T-cell (primary cell): ENCODE data around the gene ZNF428. TPM values are rescaled to one million over a fixed set of nuclear protein-coding genes. Genes with fewer than 3 reads are reported as not detected.

Source experiments
- ATAC-seq, 4 experiments: fragments of 200-7000 bp in 3 of 4; fragments of 150-1000 bp in 1 of 4; cut with Tn5 transposase; replicated peaks in 1 of 4; 1 replicate in 3 of 4; 2 replicates in 1 of 4; pipeline ENCODE4 v1.10.0; 2021; ENCODE audit warnings: moderate library complexity in 3 of 4, mild to moderate bottlenecking in 2 of 4, moderate number of reproducible peaks in 1 of 4
- CTCF ChIA-PET, 2 donors: fragments of 300-600 bp; sonication (Branson Sonifier 250); formaldehyde crosslinking; loops; one replicate each; lab custom pipeline; 2022; ENCODE audit warnings: antibody characterized with exemption in 2 of 2; lab: Charles Lee
- POLR2A ChIA-PET, 2 donors: fragments of 300-600 bp; sonication (Branson Sonifier 250); formaldehyde crosslinking; loops; one replicate each; lab custom pipeline; 2022; ENCODE audit warnings: antibody characterized with exemption in 2 of 2; lab: Charles Lee
- DNase-seq, 35 experiments: peaks; one replicate each; pipeline versions ENCODE4 v3.0.0 to v3.0.0-alpha.2; 2013 to 2023
- H3K27ac ChIP-seq: one replicate; pipeline ENCODE4 v1.5.1; 2013; ENCODE audit warnings: low read length
- H3K27me3 ChIP-seq, 2 experiments: replicated peaks in 1 of 2; 1 replicate in 1 of 2; 2 replicates in 1 of 2; pipeline versions ENCODE4 v1.6.1 to v1.7.0; 2013; ENCODE audit warnings: low read length in 1 of 2, mixed read lengths in 1 of 2; ENCODE audit not compliant: control insufficient read depth in 2 of 2, insufficient read depth in 2 of 2; ENCODE audit errors: extremely low read depth in 1 of 2
- H3K36me3 ChIP-seq, 2 donors: 1 replicate in 1 of 2; 2 replicates in 1 of 2; pipeline versions ENCODE4 v1.6.1 to v1.7.0; 2013; ENCODE audit warnings: low read length in 1 of 2; ENCODE audit not compliant: control insufficient read depth in 2 of 2, insufficient read depth in 1 of 2; ENCODE audit errors: extremely low read depth in 1 of 2
- H3K4me1 ChIP-seq, 2 experiments: 1 replicate in 1 of 2; 2 replicates in 1 of 2; pipeline versions ENCODE4 v1.6.1 to v1.7.0; 2013; ENCODE audit warnings: low read length in 2 of 2, mixed read lengths in 1 of 2; ENCODE audit not compliant: insufficient read depth in 2 of 2, control insufficient read depth in 1 of 2; ENCODE audit errors: extremely low read depth in 1 of 2
- H3K4me3 ChIP-seq, 2 donors: 1 replicate in 1 of 2; 2 replicates in 1 of 2; pipeline versions ENCODE4 v1.5.1 to v1.7.0; 2013; ENCODE audit warnings: mild to moderate bottlenecking in 2 of 2, low read length in 1 of 2, moderate library complexity in 1 of 2; ENCODE audit not compliant: control insufficient read depth in 1 of 2; ENCODE audit errors: extremely low read depth in 1 of 2
- H3K9me3 ChIP-seq: 2 replicates; pipeline ENCODE4 v1.7.0; 2013
- H3K27ac Mint-ChIP-seq, 2 donors: one replicate each; pipeline ENCODE4 v1.8.0; 2020 to 2021; ENCODE audit warnings: mild to moderate bottlenecking in 2 of 2, mixed read lengths in 2 of 2
- H3K27me3 Mint-ChIP-seq, 2 donors: one replicate each; pipeline ENCODE4 v1.8.0; 2021 to 2022; ENCODE audit warnings: mixed read lengths in 2 of 2
- H3K36me3 Mint-ChIP-seq: one replicate; pipeline ENCODE4 v1.8.0; 2021; ENCODE audit warnings: mixed read lengths
- H3K4me1 Mint-ChIP-seq, 3 donors: one replicate each; pipeline ENCODE4 v1.8.0; 2020 to 2022; ENCODE audit warnings: mixed read lengths in 3 of 3, mild to moderate bottlenecking in 1 of 3
- H3K4me3 Mint-ChIP-seq, 3 donors: one replicate each; pipeline ENCODE4 v1.8.0; 2020 to 2022; ENCODE audit warnings: mild to moderate bottlenecking in 3 of 3, mixed read lengths in 3 of 3, moderate library complexity in 3 of 3
- H3K9me3 Mint-ChIP-seq, 3 donors: one replicate each; pipeline ENCODE4 v1.8.0; 2020 to 2022; ENCODE audit warnings: mixed read lengths in 3 of 3
- WGBS: methylation state at CpG from one replicate; pipeline ENCODE4 v1.1.5; 2013; ENCODE audit warnings: missing lambda C conversion rate; ENCODE audit not compliant: insufficient coverage; 5-methylcytosine and 5-hydroxymethylcytosine counted together
- total RNA-seq, 35 experiments: library from RNA in 6 of 35; stranded (reverse) in 6 of 35; fragments of 120-200 nt in 1 of 35; gene quantifications; one replicate each; pipeline versions ENCODE4 v1.2.1 to v1.2.4 and lab custom pipeline; 2013 to 2026

Gene ZNF428
- total RNA-seq, 5 donors from 2014 or later (not counting 1 experiment from before 2014, with no cell fraction given): 28.9 to 35.2 (median 34.5) TPM

GRCh38 chr19:43561139-43561970, 58.1 kb downstream of the ZNF428 start:
- Mint-ChIP-seq H3K36me3 (peaks cover 28% of the 10 kb centered on the region), H3K9me3 (no peaks in the 10 kb centered on the region), H3K4me1 (peaks cover 56 to 59% (median 58%) of the 10 kb centered on the region in 3 donors), H3K4me3 (peak overlapping the region in 1 of 3 donors; percentile 84), H3K27ac (peak overlapping the region; percentile 96 to 98), H3K27me3 (no peaks in the 10 kb centered on the region)
- POLR2A ChIA-PET: interaction anchor here in 1 of 2 donors (0.6 kb wide), 1 partner anchor 11 kb away, joined by 3 read pairs; no protein-coding TSS in a partner anchor
- Histone ChIP-seq H3K4me3 (no peak overlapping the region), H3K27me3 (no peaks in the 10 kb centered on the region), H3K9me3 (no peaks in the 10 kb centered on the region), H3K36me3 (peaks cover under 1 to 18% of the 10 kb centered on the region in 2 donors), H3K27ac (peak overlapping the region; percentile 93), H3K4me1 (peaks cover 20 to 54% of the 10 kb centered on the region in 2 experiments)
- CTCF ChIA-PET: no interaction called here
- ATAC-seq: no peak
- no peak for DNase-seq
- 100% methylated on average over 11 of the region's 12 CpGs for WGBS

- Histone ChIP-seq H3K27ac (peak overlapping the region; percentile 93), H3K36me3 (peaks cover 6 to 25% of the 10 kb centered on the region in 2 donors), H3K4me3 (no peak overlapping the region), H3K4me1 (peaks cover 20 to 54% of the 10 kb centered on the region in 2 experiments), H3K9me3 (no peaks in the 10 kb centered on the region), H3K27me3 (no peaks in the 10 kb centered on the region)
- DNase-seq: peak in 2 of 35 experiments; percentile 8 to 24
- no peak for ATAC-seq
- POLR2A ChIA-PET: no interaction called here
- WGBS: 95% methylated on average over 2 of the region's 6 CpGs
- Mint-ChIP-seq H3K27ac (peak overlapping the region; percentile 96 to 98), H3K9me3 (no peaks in the 10 kb centered on the region), H3K4me3 (peak overlapping the region in 1 of 3 donors; percentile 84), H3K4me1 (peaks cover 58 to 62% (median 59%) of the 10 kb centered on the region in 3 donors), H3K36me3 (peaks cover 28% of the 10 kb centered on the region), H3K27me3 (no peaks in the 10 kb centered on the region)
- CTCF ChIA-PET: no interaction called here
These were observed 58.7 kb downstream of the ZNF428 start for GRCh38 chr19:43560687-43561086.

Other genes starting within 250 kb of the ZNF428 start
- not detected for gene TEX101, start 204.7 kb downstream of the ZNF428 start, total RNA-seq
- 10 to 100 TPM in 2 of 5 donors, 1 to 10 TPM in 3; 2.8 to 24.0 (median 4.6) TPM for gene LYPD3, start 154.0 kb downstream of the ZNF428 start, total RNA-seq
- 10 to 100 TPM; 39.4 to 61.0 (median 53.9) TPM for gene PHLDB3, start 114.9 kb downstream of the ZNF428 start, total RNA-seq
- 10 to 100 TPM; 19.1 to 39.4 (median 34.7) TPM for gene ETHE1, start 92.4 kb downstream of the ZNF428 start, total RNA-seq
- 10 to 100 TPM in 1 of 5 donors, 1 to 10 TPM in 4; 3.4 to 12.7 (median 6.2) TPM for gene ZNF575, start 86.4 kb downstream of the ZNF428 start, total RNA-seq
- 10 to 100 TPM; 31.7 to 37.8 (median 35.4) TPM for gene XRCC1, start 44.1 kb downstream of the ZNF428 start, total RNA-seq
- 1 to 10 TPM in 3 of 5 donors, under 1 TPM in 2; 0.28 to 2.5 (median 1.5) TPM for gene PINLYP, start 43.8 kb downstream of the ZNF428 start, total RNA-seq
- gene IRGQ, start 23.5 kb downstream of the ZNF428 start, total RNA-seq: 10 to 100 TPM; 17.5 to 30.2 (median 19.9) TPM
- 10 to 100 TPM in 3 of 5 donors, 1 to 10 TPM in 2; 5.4 to 19.6 (median 16.9) TPM for gene ZNF576, start 23.0 kb downstream of the ZNF428 start, total RNA-seq
- gene SRRM5, start 7.5 kb downstream of the ZNF428 start, total RNA-seq: 1 to 10 TPM in 4 of 5 donors, under 1 TPM in 1; 0.55 to 1.6 (median 1.2) TPM
- under 1 TPM; 0.16 to 0.61 (median 0.45) TPM for gene CADM4, start 20.2 kb upstream of the ZNF428 start, total RNA-seq
- gene PLAUR, start 50.5 kb upstream of the ZNF428 start, total RNA-seq: 1 to 10 TPM; 3.0 to 7.7 (median 4.2) TPM
- not detected for gene IRGC, start 96.4 kb upstream of the ZNF428 start, total RNA-seq
- 10 to 100 TPM; 50.3 to 64.3 (median 56.8) TPM for gene SMG9, start 135.3 kb upstream of the ZNF428 start, total RNA-seq
- gene KCNN4, start 161.3 kb upstream of the ZNF428 start, total RNA-seq: 10 to 100 TPM; 21.9 to 90.1 (median 37.6) TPM
- gene LYPD5, start 182.8 kb upstream of the ZNF428 start, total RNA-seq: under 1 TPM in 4 of 5 donors, not detected in 1; 0.20 to 0.70 (median 0.58) TPM
- 10 to 100 TPM in 3 of 5 donors, 1 to 10 TPM in 2; 5.4 to 19.0 (median 12.7) TPM for gene ZNF283, start 207.7 kb upstream of the ZNF428 start, total RNA-seq